T-helper 1 cell (primary cell): ENCODE data around the gene SPPL3.
"Not testable (repeated sequence)": the region's sequence is repeated elsewhere in the genome, so short reads cannot be mapped to it uniquely, and the experiment has no call there.

Experiments used
- DNase-seq, 5 donors: peaks; one replicate each; pipeline ENCODE4 v3.0.0-alpha.2; 2012 to 2020

SPPL3 gene

DNA sequence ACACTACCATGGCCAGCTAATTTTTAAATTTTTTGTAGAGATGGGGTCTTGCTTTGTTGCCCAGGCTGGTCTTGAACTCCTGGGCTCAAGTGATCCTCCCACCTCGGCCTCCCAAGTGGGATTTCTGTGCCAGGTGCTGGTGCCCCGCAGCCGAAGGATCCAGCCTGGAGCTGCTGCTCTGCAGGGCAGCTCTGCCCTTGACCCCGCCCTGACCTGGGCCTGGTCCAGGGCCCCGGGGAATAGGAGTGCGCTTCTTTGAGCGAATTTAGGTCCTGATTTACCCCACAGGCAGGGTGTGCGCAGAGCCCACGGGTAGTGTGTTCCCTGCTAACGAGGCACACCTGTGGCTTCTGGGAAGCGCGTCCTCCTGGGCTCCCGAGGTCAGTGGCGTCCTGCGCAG is 163.3 kb downstream of the SPPL3 start:
- no peak for DNase-seq

DNA sequence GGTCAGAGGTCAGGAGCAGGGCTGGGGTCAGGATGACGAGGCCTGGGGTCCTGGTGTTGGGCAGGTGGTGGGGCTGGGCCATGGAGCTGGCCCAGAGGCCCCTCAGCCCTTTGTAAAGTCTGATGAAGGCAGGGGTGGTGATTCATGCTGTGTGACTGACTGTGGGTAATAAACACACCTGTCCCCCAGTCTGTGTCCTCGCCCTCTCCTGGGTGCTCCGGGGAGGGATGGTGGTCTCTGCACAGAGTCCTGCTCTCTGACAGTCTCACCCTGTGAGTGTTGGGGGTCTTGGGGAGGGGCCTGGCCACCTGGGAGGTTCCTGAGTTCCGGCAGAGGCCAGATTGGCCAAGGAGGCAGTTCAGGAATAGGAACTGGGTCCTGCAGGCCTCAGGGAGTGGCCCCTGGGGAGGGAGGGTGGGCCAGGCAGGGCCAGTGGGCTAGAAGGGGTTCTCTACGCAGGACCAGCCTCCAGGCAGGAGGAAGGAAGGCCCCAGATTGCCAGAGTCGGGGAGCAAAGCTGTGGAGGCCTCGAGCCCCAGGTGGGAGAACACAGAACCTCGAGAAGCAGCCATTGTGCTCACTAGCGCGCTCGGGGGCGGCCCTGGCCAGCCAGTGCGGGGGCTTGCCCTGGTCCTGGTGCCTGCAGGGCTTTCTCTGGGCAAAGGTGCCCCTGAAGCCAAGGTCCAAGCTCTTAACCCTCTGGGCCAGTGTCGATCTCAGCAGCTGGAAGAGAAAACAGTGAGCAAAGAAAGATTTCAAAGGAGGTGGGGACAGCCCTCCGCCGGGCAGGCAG is 164.1 kb downstream of the SPPL3 start:
- DNase-seq: no peak

DNA sequence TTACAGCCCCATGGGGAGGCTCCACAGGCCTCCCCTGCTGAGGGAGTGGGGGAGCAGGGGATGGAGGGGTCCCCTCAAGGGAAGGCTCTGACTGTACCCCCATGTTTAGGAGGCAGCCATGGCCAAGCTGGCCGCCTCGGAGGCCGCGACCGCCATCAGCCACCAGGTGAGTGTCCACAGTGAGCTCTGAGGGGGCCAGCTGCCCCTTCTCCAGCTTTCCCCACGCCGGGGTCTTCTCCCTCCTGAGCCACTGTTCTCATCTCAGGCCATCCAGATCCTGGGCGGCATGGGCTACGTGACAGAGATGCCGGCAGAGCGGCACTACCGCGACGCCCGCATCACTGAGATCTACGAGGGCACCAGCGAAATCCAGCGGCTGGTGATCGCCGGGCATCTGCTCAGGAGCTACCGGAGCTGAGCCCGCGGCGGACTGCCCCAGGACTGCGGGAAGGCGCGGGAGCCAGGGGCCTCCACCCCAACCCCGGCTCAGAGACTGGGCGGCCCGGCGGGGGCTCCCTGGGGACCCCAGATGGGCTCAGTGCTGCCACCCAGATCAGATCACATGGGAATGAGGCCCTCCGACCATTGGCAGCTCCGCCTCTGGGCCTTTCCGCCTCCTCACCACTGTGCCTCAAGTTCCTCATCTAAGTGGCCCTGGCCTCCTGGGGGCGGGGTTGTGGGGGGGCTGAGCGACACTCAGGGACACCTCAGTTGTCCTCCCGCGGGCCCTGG is 165.0 kb downstream of the SPPL3 start:
- DNase-seq: no peak

DNA sequence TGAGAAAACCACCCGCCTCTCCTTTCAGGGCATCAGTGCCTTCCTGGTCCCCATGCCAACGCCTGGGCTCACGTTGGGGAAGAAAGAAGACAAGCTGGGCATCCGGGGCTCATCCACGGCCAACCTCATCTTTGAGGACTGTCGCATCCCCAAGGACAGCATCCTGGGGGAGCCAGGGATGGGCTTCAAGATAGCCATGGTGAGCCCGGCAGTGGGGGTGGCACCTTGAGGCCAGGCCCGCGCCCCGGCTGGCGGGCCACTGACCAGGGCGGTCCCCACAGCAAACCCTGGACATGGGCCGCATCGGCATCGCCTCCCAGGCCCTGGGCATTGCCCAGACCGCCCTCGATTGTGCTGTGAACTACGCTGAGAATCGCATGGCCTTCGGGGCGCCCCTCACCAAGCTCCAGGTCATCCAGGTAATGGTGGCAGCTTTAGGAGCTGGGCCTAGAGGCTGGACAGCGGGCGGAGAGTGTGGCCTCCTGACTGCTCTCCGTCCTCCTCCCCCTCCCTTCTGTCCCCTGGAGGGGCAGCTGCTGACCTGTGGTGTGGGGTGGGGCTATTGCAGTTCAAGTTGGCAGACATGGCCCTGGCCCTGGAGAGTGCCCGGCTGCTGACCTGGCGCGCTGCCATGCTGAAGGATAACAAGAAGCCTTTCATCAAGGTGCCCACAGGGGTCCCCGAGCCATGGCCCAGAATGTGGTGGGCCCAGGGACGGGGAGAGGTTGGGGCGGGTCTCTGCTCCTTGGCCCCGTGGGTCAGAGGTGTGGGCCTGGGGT is 165.7 kb downstream of the SPPL3 start:
- DNase-seq: no peak

DNA sequence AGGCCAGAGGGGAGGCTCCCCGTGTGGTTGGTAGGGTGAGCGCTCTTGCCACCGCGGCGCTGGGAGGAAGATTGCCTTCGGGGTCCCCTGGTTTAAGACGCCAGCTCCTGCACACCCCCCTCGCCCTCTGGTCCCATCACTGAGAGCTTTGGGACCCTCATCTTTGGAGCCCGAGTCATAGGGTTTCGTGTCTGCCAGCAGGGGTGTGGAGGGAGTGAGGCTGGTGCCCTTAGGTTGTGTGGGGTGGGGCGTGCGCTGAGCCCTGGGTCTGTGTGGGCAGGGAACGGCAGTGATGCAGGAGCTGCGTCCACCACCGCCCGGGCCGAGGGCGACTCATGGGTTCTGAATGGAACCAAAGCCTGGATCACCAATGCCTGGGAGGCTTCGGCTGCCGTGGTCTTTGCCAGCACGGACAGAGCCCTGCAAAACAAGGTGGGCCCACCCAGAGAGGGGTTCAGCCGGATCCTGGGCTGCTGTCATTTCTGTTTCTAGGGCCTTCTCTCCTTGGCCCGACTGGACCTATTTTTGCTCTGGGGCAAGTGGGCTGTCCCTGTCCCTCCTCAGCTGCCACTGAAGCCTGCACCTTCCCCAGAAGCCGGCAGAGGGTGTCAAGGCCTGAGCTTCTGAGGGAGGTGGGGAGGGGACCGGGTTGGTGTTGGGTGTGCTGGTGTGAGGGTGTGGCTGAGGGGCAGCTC is 166.5 kb downstream of the SPPL3 start:
- DNase-seq: no peak

DNA sequence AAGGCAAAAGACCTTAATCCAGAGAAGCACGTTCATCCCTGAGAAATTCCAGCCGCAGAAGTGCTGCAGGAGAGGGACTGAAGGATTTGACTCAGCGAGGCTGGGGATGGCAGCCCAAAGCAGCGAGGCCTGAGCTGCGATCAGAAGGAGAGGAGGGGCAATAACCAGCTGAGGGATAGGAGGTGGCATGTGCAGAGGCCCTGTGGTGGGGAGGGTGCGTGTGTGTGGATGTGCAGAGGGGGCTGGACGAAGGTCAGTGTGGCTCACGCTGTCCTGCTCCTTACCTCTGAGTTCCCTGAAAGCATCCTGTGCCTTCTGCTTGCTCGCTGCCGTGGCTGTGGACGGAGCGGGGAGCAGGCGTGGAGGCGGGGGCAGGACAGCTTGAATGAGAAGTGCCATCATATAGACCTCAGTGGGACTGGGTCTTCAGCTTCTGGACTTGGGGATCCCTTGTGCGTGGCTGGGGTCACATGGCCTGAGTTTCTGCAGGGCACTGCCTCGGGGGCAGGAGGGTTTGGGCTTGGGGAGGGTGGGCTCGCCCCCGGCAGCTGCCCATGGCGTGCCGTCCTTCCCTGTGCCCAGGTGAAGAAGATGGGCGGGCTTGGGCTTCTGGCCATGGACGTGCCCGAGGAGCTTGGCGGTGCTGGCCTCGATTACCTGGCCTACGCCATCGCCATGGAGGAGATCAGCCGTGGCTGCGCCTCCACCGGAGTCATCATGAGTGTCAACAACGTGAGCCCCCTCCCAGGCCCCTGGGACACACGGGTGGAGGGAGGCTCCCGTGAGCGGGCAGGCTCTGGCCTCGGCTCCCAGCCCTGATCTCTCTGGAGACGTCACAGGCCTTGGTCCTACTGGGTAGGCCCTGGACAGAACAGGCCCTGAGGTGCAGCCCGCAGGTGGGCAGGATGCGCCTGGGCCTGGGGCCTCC is 167.5 kb downstream of the SPPL3 start:
- no peak for DNase-seq

DNA sequence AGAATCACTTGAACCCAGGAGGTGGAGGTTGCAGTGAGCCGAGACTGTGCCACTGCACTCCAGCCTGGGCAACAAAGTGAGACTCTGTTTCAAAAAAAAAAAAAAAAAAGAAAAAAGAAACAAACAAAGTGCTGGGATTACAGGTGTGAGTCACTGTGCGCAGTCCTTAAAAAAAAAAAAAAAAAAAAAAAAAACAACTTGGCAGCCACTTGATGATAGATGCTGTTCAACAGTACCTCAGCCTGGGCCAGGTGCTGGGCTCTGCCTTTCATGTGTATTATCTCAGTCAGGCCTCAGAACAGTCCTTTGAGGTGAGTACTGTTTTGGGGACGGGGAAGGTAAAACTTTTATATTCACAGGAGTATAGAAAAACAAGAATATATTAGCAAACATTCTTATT is 169.0 kb downstream of the SPPL3 start:
- DNase-seq: no peak

DNA sequence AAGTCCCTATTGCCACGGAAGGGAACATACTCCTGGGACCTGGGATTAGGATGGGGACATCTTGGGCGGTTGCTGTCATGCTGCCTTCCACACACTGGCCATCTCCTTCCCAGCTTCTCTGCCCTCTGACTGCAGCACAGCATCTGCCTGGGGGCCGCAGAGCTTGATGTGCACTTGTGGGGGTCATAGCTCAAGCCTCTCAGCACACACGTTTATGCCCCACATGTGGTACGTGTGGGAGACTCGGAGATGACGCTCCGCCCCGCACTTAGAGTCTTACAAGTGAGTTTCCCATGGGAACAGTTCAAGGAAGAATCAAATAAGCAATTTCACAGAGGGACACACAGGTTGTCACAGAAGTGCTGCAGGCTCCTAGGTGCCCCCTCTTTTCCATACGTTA is 169.9 kb downstream of the SPPL3 start:
- no peak for DNase-seq

DNA sequence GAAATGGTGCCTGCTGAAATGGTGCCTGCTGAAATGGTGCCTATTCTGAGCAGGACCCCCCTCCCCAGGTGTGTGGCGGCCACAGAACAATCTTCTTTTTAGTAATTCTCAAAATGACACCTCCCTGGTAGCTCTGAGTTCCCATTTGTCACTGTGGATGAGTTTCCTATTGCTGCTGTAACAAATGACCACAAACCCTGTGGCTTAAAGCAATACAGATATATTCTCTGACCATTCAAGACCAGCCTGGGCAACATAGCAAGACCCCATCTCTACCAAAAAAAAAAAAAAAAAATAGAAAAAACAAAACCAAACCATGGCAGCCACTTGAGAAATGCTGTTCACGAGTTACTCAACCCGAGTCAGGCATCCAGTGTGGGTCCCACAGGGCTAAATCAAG is 170.6 kb downstream of the SPPL3 start:
- DNase-seq: no peak

DNA sequence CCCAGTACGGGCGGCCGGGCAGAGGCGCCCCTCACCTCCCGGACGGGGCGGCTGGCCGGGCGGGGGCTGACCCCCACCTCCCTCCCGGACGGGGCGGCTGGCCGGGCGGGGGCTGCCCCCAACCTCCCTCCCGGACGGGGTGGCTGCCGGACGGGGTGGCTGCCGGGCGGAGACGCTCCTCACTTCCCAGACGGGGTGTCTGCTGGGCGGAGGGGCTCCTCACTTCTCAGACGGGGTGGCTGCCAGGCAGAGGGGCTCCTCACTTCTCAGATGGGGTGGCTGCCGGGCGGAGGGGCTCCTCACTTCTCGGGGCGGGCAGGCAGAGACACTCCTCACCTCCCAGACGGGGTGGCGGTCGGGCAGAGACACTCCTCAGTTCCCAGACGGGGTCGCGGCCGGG is 172.0 kb downstream of the SPPL3 start:
- not testable (repeated sequence) for DNase-seq

DNA sequence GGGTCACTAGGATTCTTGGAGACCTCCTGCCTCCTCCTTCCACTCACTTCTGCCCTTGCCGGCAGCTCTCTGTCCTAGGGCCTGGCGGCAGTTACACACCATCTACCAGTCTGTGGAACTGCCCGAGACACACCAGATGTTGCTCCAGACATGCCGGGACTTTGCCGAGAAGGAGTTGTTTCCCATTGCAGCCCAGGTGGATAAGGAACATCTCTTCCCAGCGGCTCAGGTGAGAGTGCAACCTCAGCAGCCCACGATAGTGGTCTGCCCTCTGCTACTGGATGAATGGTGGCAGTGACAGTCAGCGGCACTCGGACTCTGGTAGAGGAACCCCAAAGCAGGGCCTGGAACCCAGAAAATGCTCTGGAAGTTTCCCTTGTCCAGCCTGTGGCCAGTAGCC is 177.2 kb downstream of the SPPL3 start:
- DNase-seq: no peak

DNA sequence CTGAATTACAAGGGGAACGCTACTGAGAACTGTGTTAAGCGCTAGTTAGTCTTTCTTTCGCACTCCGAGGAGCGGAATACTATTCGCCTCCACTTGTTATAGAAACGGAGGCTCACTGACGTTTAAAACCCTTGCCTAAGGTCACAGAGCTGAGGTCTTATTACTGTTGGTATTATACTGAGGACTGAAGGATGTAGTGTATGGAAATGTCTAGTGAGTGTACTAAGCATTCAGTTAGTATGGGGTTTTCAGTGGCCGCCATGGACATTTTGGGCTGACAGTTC is 177.7 kb downstream of the SPPL3 start:
- DNase-seq: no peak

DNA sequence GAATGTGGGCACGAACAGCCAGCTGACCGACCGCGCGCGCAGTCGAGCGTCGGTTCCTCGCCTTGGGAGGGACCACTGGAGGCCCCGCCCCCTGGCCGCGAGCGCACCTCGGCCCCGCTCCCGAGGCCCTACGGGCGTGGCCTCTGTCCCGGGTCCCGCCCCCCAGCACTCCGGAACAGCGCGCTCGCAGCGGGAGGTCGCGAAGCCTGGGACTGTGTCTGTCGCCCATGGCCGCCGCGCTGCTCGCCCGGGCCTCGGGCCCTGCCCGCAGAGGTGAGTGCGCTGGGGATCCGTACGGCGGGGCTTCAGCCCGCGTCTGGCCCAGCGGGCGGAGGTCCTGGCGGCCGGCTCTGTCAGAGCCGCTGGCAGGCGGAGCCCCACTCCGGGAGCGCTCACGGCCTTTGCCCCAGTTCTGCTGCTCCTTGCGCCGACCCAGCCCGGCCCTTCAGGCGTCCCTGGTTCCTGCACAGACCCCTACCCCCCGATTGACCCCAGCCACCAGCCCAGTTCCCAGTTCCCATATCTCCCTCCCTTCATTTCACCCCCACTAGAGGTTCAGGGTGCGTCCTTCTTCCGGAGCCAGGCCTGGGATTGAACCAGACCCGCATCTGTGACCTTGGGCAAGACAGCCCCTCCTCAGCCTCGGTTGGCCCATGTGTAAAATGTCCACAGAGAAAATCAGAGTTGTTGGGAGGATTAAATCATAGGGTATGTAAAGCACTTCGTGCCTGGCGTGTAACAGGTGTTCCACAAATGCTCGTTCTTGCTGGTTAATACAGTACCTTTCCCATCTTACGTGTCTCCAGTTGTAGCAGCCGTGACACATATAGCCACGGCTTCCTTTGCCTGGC is 178.3 kb downstream of the SPPL3 start, which contains the start of gene ACADS:
Gene ACADS (plus strand): TSS at position 168 of the 851 bp plus-strand sequence. CDS start 60 bp downstream, at position 228.
- DNase-seq: peak; percentile 84 to 88 (median 86)

DNA sequence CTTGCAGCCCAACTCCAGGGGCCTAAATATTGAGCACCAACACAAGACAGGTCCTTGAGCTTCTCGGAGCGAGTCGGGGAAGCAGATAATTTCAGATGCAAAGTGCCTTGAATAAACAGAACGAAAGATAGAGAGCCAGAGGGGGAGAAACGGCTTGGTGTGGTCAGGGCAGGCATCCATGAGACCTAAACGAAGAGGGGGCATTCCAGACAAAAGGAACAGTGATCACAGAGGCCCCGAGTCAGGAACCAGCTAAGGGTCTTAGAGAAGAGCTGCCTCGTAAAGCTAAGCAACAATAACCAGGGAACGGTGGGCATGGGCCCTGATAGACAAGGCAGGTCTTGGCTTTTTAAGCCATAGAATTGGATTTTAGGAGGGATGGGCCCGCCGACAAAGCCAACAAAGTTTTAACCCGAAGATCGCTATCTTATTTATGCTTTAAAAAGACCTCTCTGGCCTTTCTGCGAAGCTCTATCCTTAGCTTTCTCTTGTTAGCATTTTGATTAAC is 179.0 kb downstream of the SPPL3 start:
- DNase-seq: no peak

DNA sequence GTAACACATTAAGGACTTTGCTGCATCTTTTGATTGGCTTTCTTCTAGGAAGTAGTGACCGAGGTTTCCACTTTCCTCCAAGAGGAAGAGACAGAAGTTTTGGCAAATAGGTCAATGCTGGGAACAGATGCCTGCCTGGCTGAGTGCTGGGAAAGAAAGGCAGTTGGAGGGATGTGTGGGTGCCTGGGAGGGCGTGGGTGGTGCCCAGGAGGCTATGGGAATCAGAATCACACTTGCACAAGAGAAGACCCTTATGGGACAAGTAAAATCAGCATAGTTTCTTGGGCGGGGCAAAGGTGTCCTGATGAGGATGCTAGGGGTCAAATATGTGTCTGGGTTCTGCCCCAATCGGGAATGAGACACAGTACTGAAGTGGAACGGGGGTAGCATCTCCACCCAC is 179.4 kb downstream of the SPPL3 start:
- no peak for DNase-seq

DNA sequence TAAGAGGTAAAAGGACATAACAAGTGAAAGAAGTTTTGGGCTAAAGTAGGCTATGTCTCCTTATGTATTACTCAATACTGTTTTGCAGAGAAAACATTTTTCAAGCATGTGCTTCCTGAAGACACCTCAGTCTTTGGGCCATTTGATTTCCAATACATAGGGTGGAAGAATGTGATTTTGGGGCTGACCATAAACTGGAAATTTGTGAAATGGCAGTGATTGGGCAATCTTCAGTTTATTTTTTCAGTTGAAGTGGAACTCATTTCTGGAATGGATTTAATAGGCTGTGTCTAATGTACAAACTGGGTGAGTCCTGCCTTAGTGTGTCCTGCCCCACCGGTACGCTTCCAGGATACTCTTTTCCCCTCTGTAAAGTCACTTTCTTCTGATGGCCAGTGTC is 181.4 kb downstream of the SPPL3 start:
- DNase-seq: no peak

DNA sequence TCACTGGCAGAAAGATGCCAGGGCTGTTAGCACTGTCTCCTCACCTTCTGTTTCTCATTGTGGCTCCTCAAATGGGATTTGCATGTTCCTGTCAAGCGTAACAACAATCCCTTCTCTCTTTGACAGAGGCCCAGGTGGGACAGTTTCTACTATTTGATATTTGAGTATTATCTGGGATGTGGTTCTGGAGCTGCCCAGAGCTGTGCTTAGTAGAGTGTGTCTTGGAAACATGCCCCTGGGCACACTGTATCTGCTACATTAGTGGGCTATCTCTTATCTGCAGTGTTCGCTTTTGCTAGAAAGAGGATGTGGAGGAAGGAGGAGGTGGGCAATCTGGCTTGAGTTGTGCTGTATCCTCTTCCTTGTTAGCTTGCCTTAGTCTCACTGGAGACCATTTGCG is 182.3 kb downstream of the SPPL3 start:
- no peak for DNase-seq

DNA sequence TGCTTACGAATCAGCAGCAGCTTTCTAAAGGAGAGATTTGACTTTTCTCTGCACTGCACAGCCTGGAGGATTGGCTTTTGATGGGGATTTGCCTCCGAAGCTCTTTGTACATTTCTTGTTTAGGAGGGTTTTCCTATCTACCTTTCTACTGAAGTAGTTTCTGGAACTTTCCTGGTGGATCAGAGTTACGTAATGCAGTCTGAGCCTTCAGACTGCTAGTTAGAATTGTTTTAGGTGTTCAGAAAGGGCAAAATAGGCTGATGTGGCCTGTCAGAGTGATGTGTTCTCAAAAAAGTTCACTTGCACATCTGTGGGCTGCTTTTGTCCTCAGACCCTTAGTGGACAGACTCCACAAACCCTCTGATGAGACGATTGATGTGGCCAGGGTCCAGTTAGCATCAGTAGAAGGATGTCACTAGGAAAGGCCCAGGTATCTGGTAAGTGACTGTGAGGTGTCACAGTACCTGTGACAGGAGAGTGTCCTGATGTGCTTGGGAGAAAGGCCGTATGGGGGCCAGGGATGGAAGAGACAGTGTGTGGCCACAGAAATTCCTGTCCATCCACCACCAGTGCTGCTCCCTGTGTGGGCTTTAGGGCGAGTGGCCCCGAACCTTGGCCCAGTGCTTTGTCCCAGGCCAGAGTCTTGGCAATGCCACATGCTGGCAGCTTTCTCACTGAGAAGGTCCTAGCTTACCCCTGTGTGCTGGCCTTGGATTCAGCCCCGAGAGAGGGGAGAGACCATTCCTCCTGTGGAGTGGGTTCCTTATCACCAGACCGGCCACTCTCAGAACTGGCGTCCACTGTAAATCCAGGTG is 183.0 kb downstream of the SPPL3 start:
- no peak for DNase-seq

DNA sequence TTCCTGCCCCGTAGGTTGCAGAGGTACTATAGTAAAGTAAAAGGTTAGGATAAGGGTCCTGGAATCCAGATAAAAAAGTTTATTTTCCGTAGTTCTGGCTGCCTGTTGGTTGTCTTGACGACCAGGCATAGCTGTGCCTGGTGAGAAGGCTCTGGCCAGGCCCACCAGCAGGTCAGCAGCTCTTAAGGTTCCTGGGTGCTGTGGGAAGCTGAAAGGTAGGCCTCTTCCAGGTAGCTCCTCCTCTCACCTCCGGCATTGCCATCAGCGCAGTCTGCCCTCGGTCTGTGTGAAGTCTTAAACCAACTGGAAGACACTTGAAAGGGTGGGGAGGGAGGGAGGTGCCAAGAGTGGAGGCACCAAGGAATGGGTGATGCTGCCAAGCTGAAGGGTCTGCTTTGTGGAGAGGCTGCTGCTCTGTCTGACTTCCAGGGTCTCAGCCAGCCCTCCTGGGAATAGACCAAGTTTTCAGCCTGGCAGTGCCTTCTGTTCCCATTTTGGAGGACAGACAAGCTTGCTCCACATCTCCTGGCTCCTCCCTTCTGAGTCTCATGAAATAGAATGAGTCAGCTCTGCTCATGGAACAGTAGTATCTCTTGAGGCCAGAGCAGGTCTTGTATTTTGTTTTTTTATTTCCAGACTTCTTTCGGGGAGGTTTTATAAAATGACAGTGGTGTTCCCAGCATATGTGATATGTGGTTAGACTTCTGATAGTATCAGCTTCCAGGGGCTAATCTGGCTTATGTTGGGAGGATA is 183.7 kb downstream of the SPPL3 start:
- no peak for DNase-seq
